Measurements from ENCODE around the gene MTUS2. TPM values are rescaled to one million over a fixed set of nuclear protein-coding genes. Genes with fewer than 3 reads are reported as not detected.

Gene MTUS2
- polyA plus RNA-seq, 1 donor from 2014 or later: 4.4 TPM

GRCh38 chr13:29384466-29384865 is 564.3 kb downstream of the MTUS2 start:
- H3K4me3 ChIP-seq (ENCODE audit: low read length): no peak overlapping the region
- no peaks in the 10 kb centered on the region for H4K20me1 ChIP-seq (ENCODE audit: insufficient read depth)
- H3K79me2 ChIP-seq (replicated peaks; ENCODE audit: insufficient read depth, low read length): no peaks in the 10 kb centered on the region
- H3K36me3 ChIP-seq (ENCODE audit: insufficient read depth, low read length): no peaks in the 10 kb centered on the region
- TF ChIP-seq, protein P1, sequence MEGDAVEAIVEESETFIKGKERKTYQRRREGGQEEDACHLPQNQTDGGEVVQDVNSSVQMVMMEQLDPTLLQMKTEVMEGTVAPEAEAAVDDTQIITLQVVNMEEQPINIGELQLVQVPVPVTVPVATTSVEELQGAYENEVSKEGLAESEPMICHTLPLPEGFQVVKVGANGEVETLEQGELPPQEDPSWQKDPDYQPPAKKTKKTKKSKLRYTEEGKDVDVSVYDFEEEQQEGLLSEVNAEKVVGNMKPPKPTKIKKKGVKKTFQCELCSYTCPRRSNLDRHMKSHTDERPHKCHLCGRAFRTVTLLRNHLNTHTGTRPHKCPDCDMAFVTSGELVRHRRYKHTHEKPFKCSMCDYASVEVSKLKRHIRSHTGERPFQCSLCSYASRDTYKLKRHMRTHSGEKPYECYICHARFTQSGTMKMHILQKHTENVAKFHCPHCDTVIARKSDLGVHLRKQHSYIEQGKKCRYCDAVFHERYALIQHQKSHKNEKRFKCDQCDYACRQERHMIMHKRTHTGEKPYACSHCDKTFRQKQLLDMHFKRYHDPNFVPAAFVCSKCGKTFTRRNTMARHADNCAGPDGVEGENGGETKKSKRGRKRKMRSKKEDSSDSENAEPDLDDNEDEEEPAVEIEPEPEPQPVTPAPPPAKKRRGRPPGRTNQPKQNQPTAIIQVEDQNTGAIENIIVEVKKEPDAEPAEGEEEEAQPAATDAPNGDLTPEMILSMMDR (IDR thresholded peaks at IDR 0.05; ENCODE audit: poor library complexity, severe bottlenecking): no peak
- TF ChIP-seq EP300 (conservative IDR thresholded peaks at IDR 0.05; ENCODE audit: poor library complexity, severe bottlenecking) (no peak), POLR2AphosphoS5 (IDR thresholded peaks at IDR 0.05) (no peak), EZH2 (IDR thresholded peaks at IDR 0.05; ENCODE audit: borderline replicate concordance, insufficient read depth, low read length, poor library complexity, severe bottlenecking) (no peak), REST (IDR thresholded peaks at IDR 0.05; ENCODE audit: borderline replicate concordance) (no peak), SMC3 (conservative IDR thresholded peaks at IDR 0.05; ENCODE audit: poor library complexity) (no peak)
- no peaks in the 10 kb centered on the region for H3F3A ChIP-seq (ENCODE audit: insufficient read depth, low read length, poor library complexity, severe bottlenecking)
- no peaks in the 10 kb centered on the region for H3K27me3 ChIP-seq (ENCODE audit: insufficient read depth, low read depth, low read length)
- H3K27ac ChIP-seq (ENCODE audit: low read length): no peak overlapping the region
- H3K9ac ChIP-seq (ENCODE audit: low read length): no peak overlapping the region
- no peak overlapping the region for H3K4me2 ChIP-seq (ENCODE audit: low read length)
- no peaks in the 10 kb centered on the region for H3K9me3 ChIP-seq (ENCODE audit: low read length)
- no peak overlapping the region for H2AFZ ChIP-seq (ENCODE audit: low read depth, low read length)
- H3K9me2 ChIP-seq (ENCODE audit: insufficient read depth, low read length): no peaks in the 10 kb centered on the region

GRCh38 chr13:29384871-29385270 is 564.7 kb downstream of the MTUS2 start:
- H3F3A ChIP-seq (ENCODE audit: insufficient read depth, low read length, poor library complexity, severe bottlenecking): no peaks in the 10 kb centered on the region
- H3K4me2 ChIP-seq (ENCODE audit: low read length): no peak overlapping the region
- H3K9me3 ChIP-seq (ENCODE audit: low read length): no peaks in the 10 kb centered on the region
- TF ChIP-seq SMC3 (conservative IDR thresholded peaks at IDR 0.05; ENCODE audit: poor library complexity): no peak
- TF ChIP-seq TAF1 (IDR thresholded peaks at IDR 0.05; ENCODE audit: low read depth): no peak
- no peak for TF ChIP-seq MXI1 (conservative IDR thresholded peaks at IDR 0.05; ENCODE audit: poor library complexity, severe bottlenecking)
- TF ChIP-seq, protein P1 (IDR thresholded peaks at IDR 0.05; ENCODE audit: poor library complexity, severe bottlenecking): no peak
- TF ChIP-seq EZH2 (IDR thresholded peaks at IDR 0.05; ENCODE audit: borderline replicate concordance, insufficient read depth, low read length, poor library complexity, severe bottlenecking): no peak
- no peak for TF ChIP-seq RAD21 (conservative IDR thresholded peaks at IDR 0.05)
- no peak for TF ChIP-seq POLR2AphosphoS5 (IDR thresholded peaks at IDR 0.05)
- no peak for TF ChIP-seq REST (IDR thresholded peaks at IDR 0.05; ENCODE audit: borderline replicate concordance)
- TF ChIP-seq EP300 (conservative IDR thresholded peaks at IDR 0.05; ENCODE audit: poor library complexity, severe bottlenecking): no peak
- H3K36me3 ChIP-seq (ENCODE audit: insufficient read depth, low read length): no peaks in the 10 kb centered on the region
- H3K79me2 ChIP-seq (replicated peaks; ENCODE audit: insufficient read depth, low read length): no peaks in the 10 kb centered on the region
- no peaks in the 10 kb centered on the region for H3K27me3 ChIP-seq (ENCODE audit: insufficient read depth, low read depth, low read length)
- no peak overlapping the region for H3K4me3 ChIP-seq (ENCODE audit: low read length)
- no peak overlapping the region for H3K9ac ChIP-seq (ENCODE audit: low read length)
- H4K20me1 ChIP-seq (ENCODE audit: insufficient read depth): no peaks in the 10 kb centered on the region
- H2AFZ ChIP-seq (ENCODE audit: low read depth, low read length): no peak overlapping the region
- H3K9me2 ChIP-seq (ENCODE audit: insufficient read depth, low read length): no peaks in the 10 kb centered on the region
- no peak overlapping the region for H3K27ac ChIP-seq (ENCODE audit: low read length)

All from neural cell (in vitro differentiated cells).